ENCODE data around the gene TCF7.

Gene TCF7

DNA sequence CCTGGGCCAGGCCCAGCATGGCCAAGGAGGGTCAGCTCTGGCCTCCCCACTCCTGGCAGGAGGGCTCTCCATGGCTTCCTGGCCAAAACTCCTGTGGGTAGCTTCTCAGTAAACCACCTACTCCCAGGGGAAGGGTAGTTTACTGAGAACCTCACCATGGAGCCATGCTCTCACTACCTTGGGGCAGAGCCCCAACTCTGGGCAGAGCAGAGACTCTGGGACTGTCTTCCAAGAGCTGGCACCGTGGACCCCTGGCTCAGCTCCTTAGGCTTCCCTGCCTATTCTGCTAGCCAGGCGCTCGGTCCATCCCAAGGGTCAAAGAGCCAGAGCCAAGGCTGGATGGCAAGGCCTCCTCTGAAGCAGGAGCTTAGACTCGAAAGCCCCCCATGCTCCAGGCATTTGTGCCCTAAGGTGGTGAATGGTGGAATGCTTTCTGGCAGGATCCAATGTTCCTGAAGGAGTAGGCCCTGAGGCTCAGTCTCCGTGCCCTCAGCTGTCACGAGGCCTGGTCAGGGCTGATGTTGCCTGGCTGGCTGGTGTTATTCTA, 19.6 kb downstream of the TCF7 start:
- DNase-seq (ENCODE audit: extremely low spot score), result no peak
- ChIA-PET POLR2A (interaction anchor here (1.7 kb wide), 1 partner anchor 34 kb away, joined by 4 read pairs; no protein-coding TSS in a partner anchor), CTCF (interaction anchor here (1.2 to 26.3 kb wide), 2 partner anchors 27 to 98 kb away, joined by 3 to 882 read pairs; no protein-coding TSS in a partner anchor)
- TF ChIP-seq CTCF (IDR thresholded peaks at IDR 0.05; ENCODE audit: control extremely low read depth, extremely low read depth, low read depth, missing control alignments), result no peak

DNA sequence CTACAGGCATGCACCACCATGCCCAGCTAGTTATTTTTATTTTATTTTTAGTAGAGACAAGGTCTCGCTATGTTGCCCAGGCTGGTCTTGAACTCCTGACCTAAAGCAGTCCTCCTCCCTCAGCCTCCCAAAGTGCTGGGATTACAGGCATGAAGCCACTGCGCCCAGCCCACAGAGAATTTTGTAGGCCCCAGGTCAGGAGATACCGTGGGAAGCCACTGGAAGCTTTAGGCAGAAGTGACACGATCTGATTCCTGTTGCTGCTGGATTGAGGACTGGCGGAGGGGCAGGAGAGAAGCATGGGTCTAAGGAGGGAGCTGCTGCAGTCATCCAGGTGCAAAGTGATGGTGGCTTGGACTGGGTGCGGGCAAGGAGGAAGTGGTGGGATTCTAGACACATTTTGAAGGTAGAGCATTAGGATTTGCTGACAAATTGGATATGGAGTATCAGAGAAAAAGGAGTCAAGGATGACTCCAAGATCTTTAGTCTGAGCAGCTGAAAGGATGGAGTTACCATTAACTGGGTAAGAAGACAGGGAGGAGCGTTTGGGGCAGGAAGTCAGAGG, 20.7 kb downstream of the TCF7 start:
- TF ChIP-seq CTCF (IDR thresholded peaks at IDR 0.05; ENCODE audit: control extremely low read depth, extremely low read depth, low read depth, missing control alignments), result no peak
- ChIA-PET POLR2A (interaction anchor here (1.0 kb wide), 1 partner anchor 12 kb away, joined by 4 read pairs; no protein-coding TSS in a partner anchor), CTCF (interaction anchor here (1.2 to 26.3 kb wide), 3 partner anchors 13 to 100 kb away, joined by 3 to 882 read pairs (median 63); no protein-coding TSS in a partner anchor)
- no peak for DNase-seq (ENCODE audit: extremely low spot score)

- no peak for DNase-seq (ENCODE audit: extremely low spot score)
- TF ChIP-seq CTCF (IDR thresholded peaks at IDR 0.05; ENCODE audit: control extremely low read depth, extremely low read depth, low read depth, missing control alignments), result no peak
- ChIA-PET POLR2A (interaction anchor here (1.0 kb wide), 1 partner anchor 11 kb away, joined by 4 read pairs; no protein-coding TSS in a partner anchor), CTCF (interaction anchor here (7.9 to 26.3 kb wide), 2 partner anchors 12 to 101 kb away, joined by 63 to 882 read pairs; no protein-coding TSS in a partner anchor)
These were observed 21.7 kb downstream of the TCF7 start for GRCh38 chr5:134136221-134136631.

DNA sequence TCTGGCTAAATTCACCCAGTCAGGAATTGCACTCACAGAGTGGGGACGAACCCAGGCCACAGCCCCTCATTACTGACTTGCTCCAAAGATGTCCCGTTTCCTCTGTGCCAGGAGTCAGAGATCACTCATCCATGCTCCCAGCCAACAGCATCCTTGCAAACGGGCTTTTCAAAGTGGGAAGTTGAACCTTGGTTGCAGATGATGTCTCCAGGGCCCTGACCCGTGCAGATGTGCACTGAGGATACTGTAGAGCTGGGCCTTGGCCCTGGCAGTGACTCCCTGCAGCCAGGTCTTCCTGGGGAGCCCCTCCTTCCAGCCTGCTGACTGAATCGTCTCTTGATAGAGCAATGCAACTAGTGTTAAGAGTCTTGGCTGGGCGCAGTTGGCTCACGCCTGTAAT, 22.3 kb downstream of the TCF7 start:
- TF ChIP-seq CTCF (IDR thresholded peaks at IDR 0.05; ENCODE audit: control extremely low read depth, extremely low read depth, low read depth, missing control alignments), result no peak
- ChIA-PET POLR2A (no interaction called here), CTCF (interaction anchor here (4.5 to 26.3 kb wide), 3 partner anchors 11 to 101 kb away, joined by 16 to 882 read pairs (median 63); no protein-coding TSS in a partner anchor)
- no peak for DNase-seq (ENCODE audit: extremely low spot score)

GRCh38 chr5:134138416-134139376, 24.2 kb downstream of the TCF7 start:
- TF ChIP-seq CTCF (IDR thresholded peaks at IDR 0.05; ENCODE audit: control extremely low read depth, extremely low read depth, low read depth, missing control alignments), result no peak
- ChIA-PET POLR2A (interaction anchor here (0.7 to 1.9 kb wide), 6 partner anchors 12 to 99 kb away, joined by 3 to 9 read pairs (median 4); partner anchors contain the start of genes SKP1 and TCF7), CTCF (interaction anchor here (0.8 to 26.3 kb wide), 13 partner anchors 9 to 141 kb away, joined by 3 to 882 read pairs (median 7); no protein-coding TSS in a partner anchor)
- DNase-seq (ENCODE audit: extremely low spot score), result peak; percentile 81
